Measurements from ENCODE around the gene MICB. TPM values are rescaled to one million over a fixed set of nuclear protein-coding genes. Genes with fewer than 3 reads are reported as not detected.
A peak's percentile ranks its signal among the peaks of the same experiment; 100 is the strongest.

MICB gene
- total RNA-seq, 6 donors from 2014 or later = 4.9 to 14.4 (median 11.3) TPM

- ATAC-seq (ENCODE audit: low FRiP score in 2 of 2) = no peak
- 85 to 95% methylated on average over 5 of the region's 5 CpGs for WGBS, 2 donors
Observed at GRCh38 chr6:31460361-31461025, 37.5 kb upstream of the MICB start.

DNA sequence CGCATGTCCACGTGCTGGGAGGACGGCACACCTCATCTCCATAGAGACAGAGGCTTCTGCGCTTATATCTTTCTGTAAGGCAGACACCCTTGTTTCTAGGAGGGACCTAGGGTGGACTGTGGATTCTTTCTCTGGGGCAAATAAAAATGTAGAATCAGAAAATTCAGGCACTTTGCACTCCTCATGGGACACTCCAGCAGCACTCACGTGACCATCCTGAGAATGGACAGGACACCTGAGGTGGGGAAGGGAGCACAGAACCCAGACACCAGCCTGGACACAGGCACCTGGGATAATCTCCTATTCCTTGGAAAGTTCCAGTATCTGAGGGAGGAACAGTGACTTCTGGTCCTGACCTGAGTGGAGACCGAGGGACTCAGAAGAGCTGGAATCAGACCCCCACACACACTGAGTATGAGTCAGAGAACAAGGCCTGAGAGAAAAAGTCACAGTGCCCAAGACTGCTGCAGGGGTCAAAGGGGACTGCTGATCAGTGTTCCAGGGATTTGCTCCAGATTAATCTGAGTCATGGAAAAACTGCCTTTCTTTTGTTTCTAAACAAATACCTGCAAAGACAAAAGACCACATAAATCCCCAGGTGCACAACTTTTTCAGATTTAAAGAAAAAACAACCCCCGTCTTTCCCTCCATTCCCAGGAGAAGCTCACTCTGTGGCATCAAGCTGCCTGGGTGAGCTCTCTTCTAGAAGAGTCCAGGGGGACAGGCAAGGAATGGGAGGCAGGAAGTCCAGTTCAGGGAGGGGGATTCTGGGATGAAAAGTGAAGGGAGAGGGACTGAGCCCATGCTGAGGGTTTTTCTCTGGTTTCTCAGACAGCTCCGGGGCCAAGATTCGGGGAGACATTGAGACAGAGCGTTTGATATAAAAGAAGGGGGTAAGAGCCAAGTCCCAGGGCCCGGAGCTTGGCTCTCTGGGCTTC is 35.6 kb upstream of the MICB start:
- H3K9me3 ChIP-seq = no peaks in the 10 kb centered on the region
- peak overlapping the region; percentile 84 to 92 (median 86) for H3K27ac ChIP-seq
- no peaks in the 10 kb centered on the region for H3K36me3 ChIP-seq
- no peak for DNase-seq
- H3K4me3 ChIP-seq = peak overlapping the region in 3 of 4 donors; percentile 51 to 83 (median 63)
- TF ChIP-seq CTCF (IDR thresholded peaks at IDR 0.05) = no peak
- no peak for TF ChIP-seq EP300 (IDR thresholded peaks at IDR 0.05)
- no peak for TF ChIP-seq POLR2A (IDR thresholded peaks at IDR 0.05)
- TF ChIP-seq POLR2AphosphoS5 (IDR thresholded peaks at IDR 0.05) = no peak
- ATAC-seq (ENCODE audit: low FRiP score in 2 of 2) = peak in 1 of 2 donors; percentile 13
- peaks cover 12 to 47% (median 32%) of the 10 kb centered on the region in 4 donors for H3K4me1 ChIP-seq
- 53 to 59% methylated on average over 8 to 11 of the region's 11 CpGs for WGBS, 2 donors
- H3K27me3 ChIP-seq = no peaks in the 10 kb centered on the region

More at GRCh38 chr6:31460361-31461025, 37.5 kb upstream of the MICB start:
- no peak for DNase-seq
- H3K4me3 ChIP-seq = no peak overlapping the region
- H3K27ac ChIP-seq = no peak overlapping the region
- H3K9me3 ChIP-seq = no peaks in the 10 kb centered on the region
- no peaks in the 10 kb centered on the region for H3K27me3 ChIP-seq
- TF ChIP-seq EP300 (IDR thresholded peaks at IDR 0.05) (no peak), POLR2A (IDR thresholded peaks at IDR 0.05) (no peak), POLR2AphosphoS5 (IDR thresholded peaks at IDR 0.05) (no peak), CTCF (IDR thresholded peaks at IDR 0.05) (no peak)
- peaks cover 12 to 29% (median 19%) of the 10 kb centered on the region in 4 donors for H3K4me1 ChIP-seq
- H3K36me3 ChIP-seq = no peaks in the 10 kb centered on the region

DNA sequence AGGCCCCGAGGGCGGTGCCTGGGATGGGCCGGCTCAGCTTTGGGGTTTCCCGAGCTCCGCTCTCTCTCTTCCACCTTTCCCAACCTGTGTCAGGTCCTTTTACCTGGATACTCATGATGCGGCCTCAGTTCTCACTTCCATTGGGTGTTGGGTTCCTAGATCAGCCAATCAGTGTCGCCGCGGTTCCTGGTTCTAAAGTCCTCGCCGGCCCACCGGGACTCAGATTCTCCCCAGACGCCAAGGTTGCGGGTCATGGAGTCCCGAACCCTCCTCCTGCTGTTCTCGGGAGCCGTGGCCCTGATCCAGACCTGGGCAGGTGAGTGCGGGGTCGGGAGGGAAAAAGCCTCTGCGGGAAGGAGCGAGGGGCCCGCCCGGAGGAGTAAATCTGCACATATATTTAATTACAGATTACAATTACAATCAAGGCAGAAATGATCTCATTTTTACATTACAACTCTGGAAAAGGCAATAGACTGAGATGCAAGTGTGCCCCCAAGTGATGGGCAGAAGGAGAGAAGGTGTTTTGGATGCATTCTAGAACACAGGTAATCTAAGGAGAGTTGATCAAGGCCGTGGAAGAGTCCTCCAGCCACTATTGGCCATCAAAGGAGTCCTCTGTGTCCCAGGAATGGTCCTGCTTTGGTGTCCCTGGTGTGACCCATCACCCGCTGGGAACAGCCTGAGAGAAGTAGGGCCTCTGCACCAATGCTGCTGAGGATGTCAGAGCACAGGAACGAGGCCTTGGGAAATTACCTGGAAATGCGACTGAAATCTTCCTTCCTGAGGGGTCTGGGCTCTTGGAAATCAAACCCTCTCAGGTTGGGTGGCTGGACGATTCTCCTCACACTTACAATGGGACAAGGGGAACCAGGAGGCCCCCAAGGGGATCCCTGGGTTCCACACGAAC is 34.7 kb upstream of the MICB start:
- WGBS, 2 donors = 7% methylated on average over 22 to 29 of the region's 29 CpGs
- H3K4me1 ChIP-seq = peaks cover 12 to 51% (median 34%) of the 10 kb centered on the region in 4 donors
- no peaks in the 10 kb centered on the region for H3K27me3 ChIP-seq
- H3K36me3 ChIP-seq = no peaks in the 10 kb centered on the region
- peak overlapping the region; percentile 51 to 83 (median 68) for H3K4me3 ChIP-seq
- no peak for TF ChIP-seq CTCF (IDR thresholded peaks at IDR 0.05)
- TF ChIP-seq EP300 (IDR thresholded peaks at IDR 0.05) = peak in 1 of 4 donors; percentile 38
- peak in 3 of 4 donors; percentile 75 to 91 (median 82) for TF ChIP-seq POLR2A (IDR thresholded peaks at IDR 0.05)
- peak; percentile 81 to 96 for TF ChIP-seq POLR2AphosphoS5 (IDR thresholded peaks at IDR 0.05)
- ATAC-seq (ENCODE audit: low FRiP score in 2 of 2) (peak; percentile 95 to 96), DNase-seq (peak; percentile 87 to 89)
- no peaks in the 10 kb centered on the region for H3K9me3 ChIP-seq
- peak overlapping the region; percentile 84 to 92 (median 86) for H3K27ac ChIP-seq
